Fibroblast of gingiva (primary cell): Measurements from ENCODE around the gene DPH6.
"Not testable (repeated sequence)": the region's sequence is repeated elsewhere in the genome, so short reads cannot be mapped to it uniquely, and the experiment has no call there.

Experiments used
- DNase-seq: peaks from one replicate; pipeline ENCODE4 v3.0.0-alpha.2; 2011; ENCODE audit warnings: low read depth

The DPH6 gene, protein sequence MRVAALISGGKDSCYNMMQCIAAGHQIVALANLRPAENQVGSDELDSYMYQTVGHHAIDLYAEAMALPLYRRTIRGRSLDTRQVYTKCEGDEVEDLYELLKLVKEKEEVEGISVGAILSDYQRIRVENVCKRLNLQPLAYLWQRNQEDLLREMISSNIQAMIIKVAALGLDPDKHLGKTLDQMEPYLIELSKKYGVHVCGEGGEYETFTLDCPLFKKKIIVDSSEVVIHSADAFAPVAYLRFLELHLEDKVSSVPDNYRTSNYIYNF

DNA sequence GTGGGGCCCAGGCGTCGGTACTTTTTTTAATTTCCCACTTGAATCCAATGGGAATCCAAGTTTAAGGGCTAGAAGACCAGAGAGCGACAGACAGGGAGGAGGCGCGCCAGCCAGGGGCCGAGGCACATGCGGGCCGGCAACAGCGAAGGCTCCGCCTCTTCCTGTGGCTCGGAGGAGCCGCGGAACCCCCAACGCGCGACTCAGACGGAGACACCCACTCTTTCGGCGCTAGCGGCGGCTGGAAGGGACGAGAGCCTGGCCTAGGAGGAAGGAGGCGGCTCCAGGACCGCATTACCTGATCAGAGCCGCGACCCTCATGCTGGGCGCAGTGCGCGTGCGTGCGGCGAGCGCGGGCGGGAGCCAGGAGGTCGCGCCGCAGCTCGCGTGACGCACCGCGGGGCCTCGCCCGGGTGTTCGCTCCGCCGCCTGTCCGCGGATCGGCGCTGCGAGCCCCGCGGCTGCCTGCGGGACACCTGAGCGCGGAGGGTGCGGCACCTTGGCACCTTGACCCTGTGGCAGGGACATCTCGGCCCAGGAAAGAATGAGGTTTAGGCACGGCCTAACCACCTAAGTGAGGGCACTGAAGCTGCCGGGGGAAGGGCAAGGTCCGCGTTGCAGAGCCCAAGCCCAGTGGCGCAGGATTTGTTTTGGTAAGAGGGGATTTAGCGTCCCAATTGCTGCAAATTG lies at the start of gene DPH6:
DPH6 (minus strand) TSS at position 342 of the 687 bp plus-strand sequence; CDS start at position 318, 24 bp downstream.
- DNase-seq, result peak; percentile 82

DNA sequence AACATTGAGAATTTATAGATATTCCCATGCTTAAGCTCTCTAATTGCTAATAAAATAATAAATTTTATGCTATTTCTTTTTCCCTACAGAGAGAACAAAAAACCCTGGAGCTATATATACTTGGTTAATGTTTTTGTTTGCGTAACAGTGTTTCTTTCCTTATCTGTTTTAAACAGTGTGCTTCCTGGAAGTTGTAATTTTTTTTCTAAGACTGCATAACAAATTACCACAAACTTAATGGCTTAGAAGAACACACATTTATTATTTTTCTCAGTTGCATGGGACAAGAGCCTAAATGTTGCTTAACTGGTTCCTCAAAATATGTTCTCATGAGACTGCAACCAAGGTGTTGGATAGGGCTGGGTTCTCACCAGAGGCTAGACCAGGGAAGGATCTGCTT lies 49.7 kb upstream of the DPH6 start:
- no peak for DNase-seq

DNA sequence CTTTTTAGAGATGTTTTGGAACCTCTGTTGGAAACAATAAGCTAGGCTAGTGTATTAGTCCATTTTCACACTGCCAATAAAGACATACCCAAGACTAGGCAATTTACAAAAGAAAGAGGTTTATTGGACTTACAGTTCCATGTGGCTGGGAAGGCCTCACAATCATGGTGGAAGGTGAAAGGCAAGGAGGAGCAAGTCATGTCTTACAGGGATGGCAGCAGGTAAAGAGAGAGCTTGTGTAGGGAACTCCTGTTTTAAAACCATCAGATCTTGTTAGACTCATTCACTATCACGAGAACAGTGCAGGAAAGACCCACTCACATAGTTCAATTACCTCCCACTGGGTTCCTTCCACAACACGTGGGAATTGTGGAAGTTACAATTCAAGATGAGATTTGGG lies 46.0 kb upstream of the DPH6 start:
- DNase-seq, result not testable (repeated sequence)

DNA sequence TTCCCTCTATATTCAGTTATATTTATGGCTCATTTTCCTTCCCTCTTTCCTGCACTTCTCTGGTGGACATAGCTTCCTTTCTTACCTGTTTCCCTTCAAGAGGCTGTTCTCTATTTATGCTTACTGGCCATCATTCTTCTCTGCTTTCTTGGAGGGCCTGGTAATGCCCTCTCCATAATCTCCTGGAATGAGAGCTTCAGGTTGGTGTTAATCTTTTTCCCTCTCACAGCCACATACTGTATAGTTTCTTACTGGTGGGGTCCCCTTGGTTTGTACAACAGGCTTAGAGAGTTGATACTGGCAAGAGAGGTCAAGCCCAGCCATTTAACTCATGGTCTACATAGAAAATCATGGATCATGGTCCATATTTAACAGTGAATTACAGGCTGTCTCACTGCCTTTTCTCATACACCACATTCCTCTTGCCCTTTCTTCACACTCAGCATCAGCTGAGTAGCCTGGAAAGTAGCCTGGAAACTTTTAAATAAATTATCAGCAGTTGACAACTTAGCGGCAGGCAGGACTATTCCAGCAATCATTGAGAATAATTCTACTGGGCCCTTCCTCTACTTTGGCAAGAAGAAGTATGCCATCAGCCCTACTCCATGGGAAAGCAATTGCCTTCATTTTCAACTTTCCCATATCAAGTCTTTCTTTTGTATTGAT lies 38.0 kb upstream of the DPH6 start:
- peak; percentile 3 for DNase-seq

DNA sequence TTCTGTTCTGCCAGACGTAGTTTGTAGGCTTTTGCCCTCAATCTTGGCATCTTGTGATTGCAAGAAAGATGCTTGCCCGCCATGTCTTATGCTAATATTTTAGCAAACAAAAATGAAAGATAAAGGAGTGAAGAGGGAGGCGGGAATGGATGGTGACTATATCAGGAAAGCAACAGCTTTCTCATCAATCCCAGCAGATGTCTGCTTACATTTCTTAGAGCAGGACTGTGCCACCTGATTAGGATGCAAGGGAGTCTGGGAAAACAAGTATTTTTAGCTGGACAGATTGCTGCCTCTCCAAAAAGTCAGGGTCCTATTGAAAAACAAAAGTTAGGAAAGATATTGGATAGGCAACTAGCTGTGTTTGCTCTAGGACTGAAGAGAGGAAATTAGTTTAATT lies 34.6 kb upstream of the DPH6 start:
- DNase-seq, result no peak

DNA sequence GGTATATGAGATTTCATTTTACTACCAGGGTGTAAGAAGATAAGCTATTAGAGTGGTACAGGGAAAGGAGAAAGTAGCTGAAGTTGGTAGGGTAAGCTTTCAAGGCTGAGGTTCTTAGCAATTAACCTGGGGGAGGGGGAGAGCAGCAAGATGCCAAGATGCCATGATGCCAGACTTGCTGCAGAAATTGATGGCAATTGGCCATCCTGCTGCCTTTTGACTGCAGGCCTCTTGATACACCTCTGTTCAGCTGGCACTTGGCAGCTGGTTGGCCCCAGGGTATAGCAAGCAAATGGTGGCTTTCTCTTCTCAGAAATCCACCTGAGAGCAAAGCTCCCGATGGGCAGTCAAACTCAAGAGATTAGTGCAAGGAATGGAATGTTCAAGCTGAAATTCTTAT lies 21.4 kb upstream of the DPH6 start:
- no peak for DNase-seq

DNA sequence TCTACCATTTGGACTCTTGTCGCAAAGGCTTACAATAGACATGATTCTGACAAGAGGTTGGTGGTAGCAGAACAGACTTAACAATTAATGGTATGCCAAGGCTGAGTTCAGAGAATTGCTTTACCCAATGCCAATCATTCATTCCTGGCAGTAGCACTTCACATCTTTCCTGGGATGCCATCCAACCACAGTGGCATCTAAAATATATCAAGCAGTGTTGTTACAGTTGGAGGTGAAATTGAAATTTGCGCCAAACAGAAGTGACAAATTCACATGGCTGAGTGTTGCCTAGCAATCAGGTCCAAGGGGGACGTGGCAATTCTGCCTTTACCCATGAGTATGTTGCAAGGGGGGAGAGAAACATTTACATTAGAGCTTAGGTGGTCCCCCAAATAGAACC lies 21.0 kb upstream of the DPH6 start:
- no peak for DNase-seq

DNA sequence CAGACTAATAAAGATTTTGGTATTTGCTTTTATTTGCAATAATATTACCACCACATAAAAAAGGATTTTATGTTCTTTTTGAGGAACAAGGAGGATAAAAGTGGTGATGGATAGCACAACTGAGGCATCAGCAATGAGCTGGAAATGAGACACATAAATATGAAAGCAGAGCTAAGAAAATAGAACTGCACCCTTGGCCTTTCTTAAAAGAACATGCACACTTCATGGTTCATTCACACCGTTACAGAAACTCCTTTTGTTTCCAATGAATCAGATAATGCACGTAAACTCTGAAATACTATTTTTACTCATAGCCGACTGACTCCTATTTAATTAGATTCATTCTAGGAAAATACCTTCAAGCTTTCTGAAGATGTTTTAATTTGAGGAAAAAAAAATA lies 19.9 kb upstream of the DPH6 start:
- no peak for DNase-seq

DNA sequence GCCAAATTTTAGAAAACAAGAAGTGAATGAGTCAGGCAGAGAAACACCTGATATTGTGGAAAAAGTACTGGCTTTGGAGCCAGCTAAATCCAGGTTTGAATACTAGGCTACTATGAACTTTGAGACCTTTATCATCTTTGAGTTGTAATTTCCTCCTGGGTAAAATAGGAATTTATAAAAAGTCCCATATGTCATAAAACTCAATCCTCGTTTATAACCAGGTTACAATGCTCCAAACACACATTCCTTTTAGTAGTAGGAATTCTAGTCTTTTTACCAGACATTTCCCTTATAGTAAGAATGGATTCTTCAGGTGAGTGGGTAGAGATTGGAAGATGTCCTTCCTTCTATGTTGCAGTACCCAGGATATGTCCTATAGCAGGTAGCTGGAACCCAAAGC lies 16.7 kb upstream of the DPH6 start:
- DNase-seq, result no peak

DNA sequence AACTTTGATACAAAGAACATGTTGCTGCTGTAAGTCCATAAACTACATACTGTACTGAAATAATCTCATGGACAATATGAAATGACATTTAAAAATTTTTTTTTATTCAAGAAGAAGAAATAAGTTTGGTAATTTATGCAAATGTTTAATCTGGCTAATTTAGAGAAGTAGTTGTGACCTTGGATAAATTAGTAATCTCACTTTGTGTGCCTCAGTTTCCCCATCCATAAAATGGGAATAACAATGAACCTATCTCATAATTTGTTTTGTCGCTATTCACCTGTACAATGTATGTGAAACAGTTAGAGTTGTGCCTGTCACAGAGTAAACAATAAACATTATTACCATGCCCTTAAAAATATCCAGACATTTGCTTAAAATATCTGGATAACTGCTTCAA lies 15.3 kb upstream of the DPH6 start:
- no peak for DNase-seq

DNA sequence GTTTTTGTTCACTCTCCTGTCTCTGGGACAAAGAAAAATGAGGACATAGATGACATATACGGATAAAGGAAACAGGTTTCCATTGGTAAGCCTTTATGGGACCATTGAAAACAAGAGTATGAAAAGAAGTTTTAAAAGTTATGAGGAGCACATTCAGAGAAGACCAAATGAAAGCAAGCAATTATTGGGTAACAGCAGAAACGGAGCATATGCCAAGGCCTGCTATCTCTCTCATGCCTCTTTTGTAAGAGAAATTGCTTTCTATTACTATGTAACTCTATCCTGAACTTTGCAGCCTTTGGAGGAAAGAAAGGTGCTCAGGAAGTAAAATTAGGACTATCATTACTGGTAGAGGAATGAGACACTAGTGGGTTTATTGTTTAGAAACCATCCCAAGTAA lies 14.9 kb upstream of the DPH6 start:
- DNase-seq, result no peak

DNA sequence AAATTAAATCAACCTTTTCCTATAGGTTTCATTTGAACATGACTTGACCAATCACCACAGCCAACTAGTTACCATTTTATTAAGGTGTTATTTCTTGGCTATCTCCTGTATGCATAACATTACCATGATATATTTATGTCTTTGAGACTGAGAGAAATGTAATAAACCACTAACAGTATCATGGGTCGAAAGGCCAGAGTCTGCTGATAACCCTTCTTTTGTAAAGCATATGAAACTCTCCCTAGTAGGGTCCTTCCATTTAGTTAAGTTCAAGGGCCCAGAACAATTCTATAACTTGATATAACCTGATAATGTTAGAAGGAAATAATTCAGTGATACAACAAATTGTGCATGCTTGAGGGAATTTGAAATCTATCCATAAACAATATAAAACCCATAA lies 14.3 kb upstream of the DPH6 start:
- DNase-seq, result no peak

DNA sequence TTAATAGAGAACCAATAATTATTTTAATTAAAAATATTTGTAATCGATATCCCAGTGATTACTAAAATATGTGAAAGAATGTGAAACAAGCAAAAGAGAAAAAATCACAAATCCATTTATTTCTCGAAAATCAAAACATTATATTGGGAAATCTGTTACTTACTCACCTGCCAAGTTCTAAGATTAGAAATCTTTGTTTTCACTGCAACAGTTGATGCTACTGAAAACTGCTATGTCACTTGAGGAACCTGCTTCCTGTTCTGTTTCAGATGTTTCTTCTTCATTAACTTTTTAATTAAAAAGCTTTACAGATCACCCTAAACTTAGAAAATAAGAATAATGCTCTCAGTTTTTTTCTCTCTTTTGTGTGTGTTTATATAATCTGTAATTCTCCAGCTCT lies 13.7 kb upstream of the DPH6 start:
- DNase-seq, result no peak

DNA sequence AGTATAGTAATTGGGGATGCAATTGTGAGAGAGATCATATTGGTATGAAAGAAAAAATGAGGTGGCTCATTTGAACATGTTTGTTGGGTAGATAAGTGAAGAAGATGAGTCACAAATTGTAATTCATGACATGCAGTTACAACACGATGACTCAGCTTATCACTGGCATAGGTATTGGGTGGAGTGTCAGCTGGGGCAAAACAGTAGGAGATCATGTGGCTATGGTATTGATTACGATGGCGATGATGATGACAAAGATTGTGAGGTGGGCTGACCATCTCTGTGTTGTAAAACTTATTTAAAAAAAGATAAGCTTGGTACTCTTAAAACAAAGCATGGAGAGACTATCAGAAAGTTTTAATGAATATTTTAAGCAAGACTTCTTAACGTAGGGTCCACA lies 11.6 kb upstream of the DPH6 start:
- DNase-seq, result peak; percentile 64

DNA sequence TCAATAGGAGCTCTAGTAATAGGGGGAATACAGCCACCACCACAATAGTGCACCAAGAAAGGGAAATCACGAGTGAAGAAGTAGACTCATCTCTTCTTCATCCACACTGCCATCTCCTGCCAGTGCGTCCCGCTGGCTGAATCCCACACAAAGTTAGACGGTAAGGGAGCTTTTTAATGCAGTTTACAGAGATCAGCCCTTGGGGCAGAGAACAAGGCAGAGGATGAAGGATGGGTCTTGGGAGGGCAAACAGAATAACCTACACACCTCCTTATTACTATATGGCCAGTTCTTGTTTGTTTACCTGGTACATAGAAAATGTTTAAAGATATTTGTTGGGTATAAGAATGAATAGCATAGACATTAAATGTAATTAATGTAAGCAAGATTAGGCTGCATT lies 11.0 kb upstream of the DPH6 start:
- DNase-seq, result no peak

DNA sequence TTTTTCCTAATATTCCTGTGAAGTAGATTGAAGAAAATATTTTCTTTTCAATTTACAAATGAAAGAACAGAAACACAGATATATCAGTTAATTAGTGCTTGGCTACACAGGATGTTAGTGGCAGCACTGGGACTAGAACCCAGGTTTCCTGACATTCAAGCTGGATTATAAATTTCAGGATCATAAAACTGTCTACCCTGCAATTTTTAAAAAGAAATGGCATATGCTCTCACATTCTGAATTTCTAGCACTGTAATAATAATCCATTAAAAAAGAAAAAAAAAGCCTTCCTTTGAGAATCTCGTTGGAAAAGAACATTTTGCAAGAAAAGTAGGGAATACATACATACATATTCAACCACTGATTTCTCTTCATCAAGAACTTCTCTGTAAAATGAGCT lies 9.3 kb upstream of the DPH6 start:
- no peak for DNase-seq

DNA sequence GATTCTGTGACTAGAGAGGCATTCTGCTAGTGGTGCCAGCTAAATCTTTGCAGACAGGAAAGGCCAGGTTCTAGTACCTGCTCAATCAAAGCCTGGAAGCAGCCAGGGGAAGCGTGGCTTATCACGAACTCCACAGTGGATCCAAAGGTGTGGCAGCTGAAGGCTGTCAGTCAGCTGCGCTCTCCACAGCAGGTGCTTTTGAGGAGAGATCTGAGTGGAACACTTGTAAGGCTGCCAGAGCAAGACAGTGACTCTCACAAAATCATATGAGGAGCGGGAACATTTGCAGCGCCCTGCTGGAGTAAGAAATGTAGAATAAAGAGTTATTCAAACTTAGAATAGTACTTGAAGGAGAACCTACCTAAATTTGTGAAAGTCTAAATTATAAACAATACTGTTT lies 5.0 kb upstream of the DPH6 start:
- DNase-seq, result no peak

DNA sequence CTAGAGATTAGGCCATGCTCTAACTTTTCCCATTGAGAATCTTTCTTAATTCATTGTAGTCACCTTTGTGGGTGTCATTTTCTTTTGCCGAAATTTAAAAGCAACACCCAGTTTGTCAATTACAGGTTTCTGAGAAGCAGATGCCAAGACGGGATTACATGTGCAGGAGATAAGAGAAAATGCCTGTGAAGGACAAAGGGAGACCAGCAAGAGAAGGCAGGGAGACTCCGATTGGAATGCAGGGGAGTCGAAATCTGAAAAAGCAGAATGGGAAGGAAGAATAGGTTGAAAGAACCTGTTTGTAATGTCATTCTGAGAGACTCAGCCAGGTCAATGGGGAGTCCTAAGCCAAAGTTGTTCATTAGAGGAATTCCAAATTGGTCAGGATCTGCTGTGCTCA lies 3.6 kb upstream of the DPH6 start:
- no peak for DNase-seq

DNA sequence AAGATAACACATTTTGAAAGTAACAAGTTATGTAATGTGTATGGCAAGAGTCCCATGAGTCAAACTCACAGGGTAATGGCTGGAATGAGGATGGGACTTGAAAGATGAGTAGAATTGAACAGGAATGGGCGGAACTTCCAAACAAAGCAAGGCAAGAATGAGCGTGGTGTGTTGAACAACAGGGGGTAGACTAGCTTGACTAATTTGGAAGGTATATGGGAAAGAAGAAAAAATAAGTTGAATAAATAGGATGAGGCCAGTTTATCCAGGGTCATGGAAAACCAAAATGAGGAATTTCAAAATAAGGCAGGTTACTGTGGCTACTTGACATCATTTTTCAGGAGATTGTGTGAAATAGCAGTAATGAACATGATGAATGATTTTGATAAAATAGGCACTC lies 2.5 kb upstream of the DPH6 start:
- DNase-seq, result no peak

DNA sequence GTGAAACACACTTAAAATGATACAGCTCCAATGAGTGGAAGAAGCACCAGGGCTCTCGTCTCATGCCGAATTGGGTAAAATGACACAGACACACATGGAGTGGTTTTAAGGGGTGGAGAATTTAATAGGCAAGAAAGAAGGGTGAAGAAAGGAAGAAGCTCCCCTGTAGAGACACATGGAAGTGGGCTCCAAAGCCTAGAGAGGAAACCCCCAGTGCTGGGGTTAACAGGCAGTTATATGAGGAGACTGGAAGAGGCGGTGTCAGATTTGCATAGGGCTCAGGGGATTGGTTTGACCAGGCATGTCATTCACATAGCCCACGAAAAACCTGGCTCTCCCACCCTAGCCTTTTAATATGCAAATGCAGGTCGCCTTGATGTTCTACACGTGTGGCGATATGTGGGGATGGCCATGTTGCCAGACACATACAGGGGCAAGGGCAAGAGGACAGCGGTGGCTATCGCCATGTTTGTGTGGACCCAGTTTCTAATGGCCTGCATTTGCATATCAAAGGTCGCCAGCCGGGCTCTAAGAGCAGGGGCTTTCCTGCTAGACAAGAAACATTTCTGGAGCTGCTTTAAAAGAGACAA lies 1.9 kb upstream of the DPH6 start:
- DNase-seq, result no peak

DNA sequence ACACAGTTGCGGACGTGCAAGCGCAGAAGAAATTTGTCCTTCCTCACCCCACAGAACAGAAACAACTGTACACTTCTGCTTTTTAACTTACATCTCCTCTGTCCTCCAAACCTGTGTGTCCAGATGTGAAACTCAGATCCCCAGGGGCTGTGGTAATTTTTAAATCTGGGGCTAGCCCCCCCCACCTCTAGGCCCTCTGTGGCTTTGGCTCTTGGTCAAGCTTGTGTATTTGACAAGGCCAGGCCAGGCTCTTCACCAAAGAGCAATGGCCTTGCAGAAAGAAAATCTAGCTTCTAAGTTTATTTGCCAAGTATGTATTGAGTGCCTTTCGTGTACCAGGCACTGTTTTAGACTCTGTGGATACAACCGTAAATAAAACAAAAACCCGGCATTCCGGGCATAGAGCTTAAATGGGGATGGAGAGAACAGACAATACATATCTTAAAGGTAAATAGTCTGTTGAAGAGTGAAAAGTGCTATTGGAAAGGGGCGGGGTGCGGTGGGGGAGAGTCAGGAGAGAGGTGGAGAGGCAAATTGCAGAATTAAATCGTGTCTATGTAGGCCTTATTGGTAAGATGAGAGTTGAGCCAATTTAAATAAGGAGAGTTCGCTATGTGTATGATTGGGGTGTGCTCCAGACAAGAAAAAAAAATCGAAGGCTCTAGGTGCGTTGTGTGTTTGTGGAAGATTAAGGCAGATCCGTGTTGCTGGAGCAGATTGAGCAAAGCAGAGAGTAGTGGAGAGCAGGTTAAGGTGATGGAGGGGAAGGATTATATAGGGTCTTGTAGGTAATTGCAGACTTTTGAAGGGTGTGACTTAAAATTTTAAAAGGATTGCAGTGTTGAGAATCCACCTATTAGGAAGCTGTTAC lies 781 bp upstream of the DPH6 start:
- DNase-seq, result no peak

DNA sequence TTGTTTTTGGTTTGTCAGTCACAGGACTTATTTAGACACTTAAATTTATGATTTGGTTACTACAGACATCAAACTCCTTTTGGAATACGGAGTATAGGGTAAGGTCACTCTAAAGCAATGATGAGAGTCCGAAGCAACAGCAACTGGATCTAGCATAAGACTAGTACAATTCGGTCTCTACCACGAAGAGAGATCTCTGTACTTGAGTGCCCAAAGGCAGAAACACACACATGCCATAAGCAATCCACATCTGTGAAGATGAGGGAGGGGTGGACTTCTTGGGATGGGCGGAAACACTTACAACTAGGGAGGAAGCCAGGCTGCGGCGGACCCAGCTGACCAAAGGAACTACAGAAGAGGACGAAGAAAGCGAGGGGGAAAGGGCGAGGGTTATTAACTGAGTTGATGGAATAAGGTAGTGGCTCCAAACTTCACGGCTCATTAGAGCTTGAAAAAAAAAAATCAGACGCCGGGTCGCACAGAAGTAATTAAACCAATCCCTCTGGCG lies 595 bp downstream of the DPH6 start:
- DNase-seq, result peak; percentile 59
